Tibial artery (tissue), 4 donors: Measurements from ENCODE around the gene KRT84.
"Not testable (repeated sequence)": the region's sequence is repeated elsewhere in the genome, so short reads cannot be mapped to it uniquely, and the experiment has no call there.

Experiments
- DNase-seq, 2 donors: peaks; one replicate each; pipeline ENCODE4 v3.0.0-alpha.2; 2019
- H3K27ac ChIP-seq, 2 donors: fragments of 200-600 bp; sonication (generic) in 1 of 2; 1 replicate in 1 of 2; 2 replicates in 1 of 2; pipeline ENCODE4 v1.5.1; 2018 to 2019; ENCODE audit warnings: mild to moderate bottlenecking in 1 of 2
- H3K27me3 ChIP-seq, 2 donors: fragments of 200-600 bp; sonication (generic) in 1 of 2; one replicate each; pipeline versions ENCODE4 v1.5.1 to v1.6.0; 2016 to 2019
- H3K36me3 ChIP-seq, 3 donors: fragments of 200-600 bp; sonication (generic) in 2 of 3; one replicate each; pipeline ENCODE4 v1.5.1; 2016 to 2019; ENCODE audit warnings: mild to moderate bottlenecking in 2 of 3
- H3K4me1 ChIP-seq, 4 donors: fragments of 200-600 bp; sonication (generic) in 2 of 4; 1 replicate in 3 of 4; 2 replicates in 1 of 4; pipeline ENCODE4 v1.5.1; 2016 to 2019
- H3K4me3 ChIP-seq, 2 donors: fragments of 200-600 bp; sonication (generic) in 1 of 2; 1 replicate in 1 of 2; 2 replicates in 1 of 2; pipeline ENCODE4 v1.5.1; 2018 to 2019; ENCODE audit warnings: mild to moderate bottlenecking in 2 of 2
- H3K9me3 ChIP-seq, 3 donors: fragments of 200-600 bp; sonication (generic) in 1 of 3; one replicate each; pipeline ENCODE4 v1.5.1; 2016 to 2019
- CTCF ChIP-seq, 2 experiments: fragments of 200-600 bp in 1 of 2; fragments of 450-650 bp in 1 of 2; IDR thresholded peaks; one replicate each; pipeline ENCODE4 v1.5.1; 2017 to 2019; ENCODE audit warnings: antibody characterized with exemption in 2 of 2, mild to moderate bottlenecking in 1 of 2, moderate library complexity in 1 of 2
- intact Hi-C: fragments of 100-400 bp; cut with DNase I; formaldehyde crosslinking; loops from one replicate; pipeline ENCODE4 v1.15.0; 2023; ENCODE audit warnings: low total_unique reads

KRT84 gene

GRCh38 chr12:52415870-52416750, 30.7 kb upstream of the KRT84 start:
- no peak overlapping the region for H3K27ac ChIP-seq

GRCh38 chr12:52414936-52415335, 29.5 kb upstream of the KRT84 start:
- DNase-seq, result no peak
- H3K27me3 ChIP-seq, result peaks cover 0 to 7% of the 10 kb centered on the region in 2 donors
- no peak overlapping the region for H3K27ac ChIP-seq
- intact Hi-C loops, result no loop called here
- no peaks in the 10 kb centered on the region for H3K9me3 ChIP-seq
- H3K36me3 ChIP-seq, result no peaks in the 10 kb centered on the region
- no peak overlapping the region for H3K4me3 ChIP-seq
- peaks cover 0 to 3% (median 0%) of the 10 kb centered on the region in 4 donors for H3K4me1 ChIP-seq
- no peak for TF ChIP-seq CTCF (IDR thresholded peaks at IDR 0.05)

More at GRCh38 chr12:52415870-52416750, 30.7 kb upstream of the KRT84 start:
- no peak for TF ChIP-seq CTCF (IDR thresholded peaks at IDR 0.05)
- peak; percentile 63 to 75 for DNase-seq
- Histone ChIP-seq H3K4me3 (no peak overlapping the region), H3K4me1 (peaks cover 0 to 3% (median 0%) of the 10 kb centered on the region in 4 donors), H3K9me3 (no peaks in the 10 kb centered on the region), H3K36me3 (no peaks in the 10 kb centered on the region), H3K27me3 (peaks cover 0 to 7% of the 10 kb centered on the region in 2 donors)
- intact Hi-C loops, result no loop called here

- Histone ChIP-seq H3K4me1 (peaks cover 0 to 3% (median 0%) of the 10 kb centered on the region in 4 donors), H3K27ac (no peak overlapping the region), H3K4me3 (no peak overlapping the region), H3K9me3 (no peaks in the 10 kb centered on the region), H3K27me3 (peaks cover 0 to 7% of the 10 kb centered on the region in 2 donors), H3K36me3 (no peaks in the 10 kb centered on the region)
- no peak for TF ChIP-seq CTCF (IDR thresholded peaks at IDR 0.05)
- no peak for DNase-seq
- intact Hi-C loops, result no loop called here
These were observed 28.4 kb upstream of the KRT84 start for GRCh38 chr12:52413782-52414345.

- no peak for TF ChIP-seq CTCF (IDR thresholded peaks at IDR 0.05)
- peaks cover 0 to 3% (median 0%) of the 10 kb centered on the region in 4 donors for H3K4me1 ChIP-seq
These were observed 27.8 kb upstream of the KRT84 start for GRCh38 chr12:52413202-52413601.

GRCh38 chr12:52411815-52412214, 26.4 kb upstream of the KRT84 start:
- H3K9me3 ChIP-seq, result no peaks in the 10 kb centered on the region
- H3K27me3 ChIP-seq, result peaks cover 0 to 18% of the 10 kb centered on the region in 2 donors
- intact Hi-C loops, result no loop called here
- H3K27ac ChIP-seq, result no peak overlapping the region
- H3K36me3 ChIP-seq, result no peaks in the 10 kb centered on the region
- TF ChIP-seq CTCF (IDR thresholded peaks at IDR 0.05), result no peak
- peaks cover 0 to 3% (median 0%) of the 10 kb centered on the region in 4 donors for H3K4me1 ChIP-seq
- DNase-seq, result no peak
- no peak overlapping the region for H3K4me3 ChIP-seq

More at GRCh38 chr12:52413202-52413601, 27.8 kb upstream of the KRT84 start:
- no peak overlapping the region for H3K27ac ChIP-seq
- H3K9me3 ChIP-seq, result no peaks in the 10 kb centered on the region
- intact Hi-C loops, result no loop called here
- no peak for DNase-seq
- no peak overlapping the region for H3K4me3 ChIP-seq
- H3K27me3 ChIP-seq, result peaks cover 0 to 9% of the 10 kb centered on the region in 2 donors
- H3K36me3 ChIP-seq, result no peaks in the 10 kb centered on the region

GRCh38 chr12:52410589-52411248, 25.3 kb upstream of the KRT84 start:
- H3K9me3 ChIP-seq, DNase-seq, intact Hi-C loops, H3K4me3 ChIP-seq, H3K36me3 ChIP-seq, H3K4me1 ChIP-seq, H3K27ac ChIP-seq: not testable (repeated sequence)
- H3K27me3 ChIP-seq, result peaks cover 0 to 18% of the 10 kb centered on the region in 2 donors
